OCI-LY7 (cell line): ENCODE results near the gene ANKRD13B.

ENCODE experiments used
- CTCF ChIP-seq: fragments of 200-600 bp; sonication (generic); conservative IDR thresholded peaks from 2 replicates; pipeline ENCODE4 v1.5.1; 2014; ENCODE audit warnings: mild to moderate bottlenecking, antibody characterized with exemption, low read length, moderate library complexity, mixed read lengths
- EZH2phosphoT487 ChIP-seq: fragments of 200-600 bp; sonication (generic); IDR thresholded peaks from 2 replicates; pipeline ENCODE4 v1.6.1; 2018; ENCODE audit warnings: low read depth, borderline replicate concordance, mild to moderate bottlenecking, mixed run types, antibody characterized with exemption, low read length, moderate library complexity, mixed read lengths

GRCh38 chr17:29623283-29623647 is 30.3 kb downstream of the ANKRD13B start:
- TF ChIP-seq CTCF (no peak), EZH2phosphoT487 (no peak)
